ENCODE measurements around the gene CTCFL. TPM values are rescaled to one million over a fixed set of nuclear protein-coding genes. Genes with fewer than 3 reads are reported as not detected.

CTCFL gene
- total RNA-seq, 4 donors from 2014 or later = 0.13 to 0.46 TPM; not detected in 2

- TF ChIP-seq POLR2A (IDR thresholded peaks at IDR 0.05) (no peak), CTCF (IDR thresholded peaks at IDR 0.05) (no peak)
- no peaks in the 10 kb centered on the region for H3K9me3 ChIP-seq
- H3K27ac ChIP-seq = no peak overlapping the region
- H3K4me3 ChIP-seq (replicated peaks in 1 of 3) = no peak overlapping the region
- H3K27me3 ChIP-seq = no peaks in the 10 kb centered on the region
- intact Hi-C loops (cut with DNase I) = no loop called here
- WGBS, 2 donors = 79 to 84% methylated on average over 11 to 12 of the region's 12 CpGs
- H3K4me1 ChIP-seq = no peaks in the 10 kb centered on the region
- DNase-seq = no peak
- no peaks in the 10 kb centered on the region for H3K36me3 ChIP-seq
Measured at GRCh38 chr20:57545927-57546662, 21.2 kb upstream of the CTCFL start.

- TF ChIP-seq CTCF (IDR thresholded peaks at IDR 0.05) = no peak
- TF ChIP-seq POLR2A (IDR thresholded peaks at IDR 0.05) = no peak
- H3K9me3 ChIP-seq = no peaks in the 10 kb centered on the region
- DNase-seq = no peak
- intact Hi-C loops (cut with DNase I) = no loop called here
- no peaks in the 10 kb centered on the region for H3K36me3 ChIP-seq
- WGBS, 2 donors = 74 to 78% methylated on average over 12 of the region's 12 CpGs
- no peak overlapping the region for H3K4me3 ChIP-seq (replicated peaks in 1 of 3)
- H3K27ac ChIP-seq = no peak overlapping the region
- no peaks in the 10 kb centered on the region for H3K4me1 ChIP-seq
- no peaks in the 10 kb centered on the region for H3K27me3 ChIP-seq
Measured at GRCh38 chr20:57544838-57545564, 20.1 kb upstream of the CTCFL start.

- TF ChIP-seq CTCF (IDR thresholded peaks at IDR 0.05) = no peak
- TF ChIP-seq POLR2A (IDR thresholded peaks at IDR 0.05) = no peak
- no peaks in the 10 kb centered on the region for H3K9me3 ChIP-seq
- H3K4me1 ChIP-seq = no peaks in the 10 kb centered on the region
- H3K27me3 ChIP-seq = no peaks in the 10 kb centered on the region
- no peaks in the 10 kb centered on the region for H3K36me3 ChIP-seq
- no peak for DNase-seq
- intact Hi-C loops (cut with DNase I) = no loop called here
- 65 to 71% methylated on average over 2 of the region's 2 CpGs for WGBS, 2 donors
- H3K4me3 ChIP-seq (replicated peaks in 1 of 3) = no peak overlapping the region
- H3K27ac ChIP-seq = no peak overlapping the region
Measured at GRCh38 chr20:57543754-57544153, 18.8 kb upstream of the CTCFL start.

GRCh38 chr20:57540890-57541580 is 16.1 kb upstream of the CTCFL start:
- 81 to 87% methylated on average over 17 of the region's 17 CpGs for WGBS, 2 donors
- intact Hi-C loops (cut with DNase I) = no loop called here
- DNase-seq = no peak
- Histone ChIP-seq H3K9me3 (no peaks in the 10 kb centered on the region), H3K27ac (no peak overlapping the region), H3K4me1 (no peaks in the 10 kb centered on the region), H3K4me3 (replicated peaks in 1 of 3) (no peak overlapping the region), H3K36me3 (no peaks in the 10 kb centered on the region), H3K27me3 (no peaks in the 10 kb centered on the region)
- TF ChIP-seq POLR2A (IDR thresholded peaks at IDR 0.05) (no peak), CTCF (IDR thresholded peaks at IDR 0.05) (no peak)
